ENCODE results near the gene FUT9. TPM values are rescaled to one million over a fixed set of nuclear protein-coding genes. Genes with fewer than 3 reads are reported as not detected.

Gene FUT9
- polyA plus RNA-seq, 1 donor (not counting 4 experiments of a cell fraction or from before 2014, with no cell fraction given) = not detected

DNA sequence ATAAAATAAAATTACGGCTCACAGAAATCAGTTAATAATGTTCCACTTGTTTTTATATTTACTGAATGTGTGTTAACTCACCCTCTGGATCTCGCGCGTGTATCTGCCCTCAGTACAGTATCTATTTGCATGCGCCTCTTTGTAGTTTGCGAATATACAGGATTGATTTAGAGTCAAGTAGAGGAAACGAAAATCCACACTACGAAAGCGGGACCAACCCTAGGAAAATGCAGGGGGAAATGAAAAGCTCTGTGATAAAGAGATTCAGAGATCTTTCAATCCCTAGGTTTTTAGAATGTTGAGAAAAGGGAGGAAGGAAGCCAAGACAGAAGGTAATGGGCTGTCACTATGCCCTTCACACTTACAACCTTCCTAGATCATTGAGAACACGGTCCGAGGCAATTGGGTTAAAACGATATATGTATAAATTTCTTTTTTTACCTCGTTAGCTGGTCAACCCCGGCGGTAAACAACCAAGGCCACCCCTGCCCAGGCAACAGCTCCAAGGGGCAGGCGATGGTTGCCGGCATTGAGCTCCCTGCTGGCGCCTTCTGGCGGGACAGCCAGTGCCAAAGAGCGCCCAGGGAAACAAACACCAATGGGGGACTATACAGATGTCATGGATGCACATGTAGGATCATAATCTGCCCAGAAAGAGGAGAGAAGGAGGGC, 792 bp upstream of the FUT9 start:
- no peaks in the 10 kb centered on the region for H3K79me2 ChIP-seq (ENCODE audit: control insufficient read depth, insufficient read depth, low read length)
- dilution Hi-C loops (cut with MboI; ENCODE audit: extremely low pct_ligation_motif_present, low sequenced_read_pairs) = no loop called here
- H4K20me1 ChIP-seq (ENCODE audit: control insufficient read depth, extremely low read depth, insufficient read depth, low read length) = no peaks in the 10 kb centered on the region
- H3K36me3 ChIP-seq (ENCODE audit: control insufficient read depth in 2 of 2, extremely low read depth in 1 of 2, insufficient read depth in 2 of 2, low read length in 2 of 2) = no peaks in the 10 kb centered on the region
- DNase-seq (ENCODE audit: low read depth, low spot score) = no peak
- FAIRE-seq = no peak
- H3K4me1 ChIP-seq (ENCODE audit: control insufficient read depth, extremely low read depth, insufficient read depth, low read length) = no peaks in the 10 kb centered on the region
- no peak overlapping the region for H3K9ac ChIP-seq (ENCODE audit: control insufficient read depth, extremely low read depth, insufficient read depth, low read length)
- H3K9me3 ChIP-seq (ENCODE audit: control insufficient read depth, low read depth, low read length) = no peaks in the 10 kb centered on the region
- no peak overlapping the region for H3K4me2 ChIP-seq (ENCODE audit: control insufficient read depth, extremely low read depth, insufficient read depth, low read depth, low read length)
- TF ChIP-seq, protein P1, sequence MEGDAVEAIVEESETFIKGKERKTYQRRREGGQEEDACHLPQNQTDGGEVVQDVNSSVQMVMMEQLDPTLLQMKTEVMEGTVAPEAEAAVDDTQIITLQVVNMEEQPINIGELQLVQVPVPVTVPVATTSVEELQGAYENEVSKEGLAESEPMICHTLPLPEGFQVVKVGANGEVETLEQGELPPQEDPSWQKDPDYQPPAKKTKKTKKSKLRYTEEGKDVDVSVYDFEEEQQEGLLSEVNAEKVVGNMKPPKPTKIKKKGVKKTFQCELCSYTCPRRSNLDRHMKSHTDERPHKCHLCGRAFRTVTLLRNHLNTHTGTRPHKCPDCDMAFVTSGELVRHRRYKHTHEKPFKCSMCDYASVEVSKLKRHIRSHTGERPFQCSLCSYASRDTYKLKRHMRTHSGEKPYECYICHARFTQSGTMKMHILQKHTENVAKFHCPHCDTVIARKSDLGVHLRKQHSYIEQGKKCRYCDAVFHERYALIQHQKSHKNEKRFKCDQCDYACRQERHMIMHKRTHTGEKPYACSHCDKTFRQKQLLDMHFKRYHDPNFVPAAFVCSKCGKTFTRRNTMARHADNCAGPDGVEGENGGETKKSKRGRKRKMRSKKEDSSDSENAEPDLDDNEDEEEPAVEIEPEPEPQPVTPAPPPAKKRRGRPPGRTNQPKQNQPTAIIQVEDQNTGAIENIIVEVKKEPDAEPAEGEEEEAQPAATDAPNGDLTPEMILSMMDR (optimal IDR thresholded peaks at IDR 0.05 in 1 of 3, IDR thresholded peaks at IDR 0.05 in 1 of 3, conservative IDR thresholded peaks at IDR 0.05 in 1 of 3; ENCODE audit: extremely low read depth in 1 of 3, insufficient read depth in 2 of 3, low read length in 3 of 3) = no peak
- TF ChIP-seq EZH2 (IDR thresholded peaks at IDR 0.05; ENCODE audit: low read length) = no peak
- H3K4me3 ChIP-seq (ENCODE audit: control insufficient read depth in 2 of 3, extremely low read depth in 1 of 3, insufficient read depth in 2 of 3, low read depth in 1 of 3, low read length in 3 of 3) = no peak overlapping the region
- peaks cover 23% of the 10 kb centered on the region for H3K27me3 ChIP-seq (ENCODE audit: control insufficient read depth, extremely low read depth, insufficient read depth, low read length)
- H2AFZ ChIP-seq (ENCODE audit: control insufficient read depth, low read length) = no peak overlapping the region
- H3K27ac ChIP-seq (ENCODE audit: control insufficient read depth, insufficient read depth, low read length) = no peak overlapping the region
- no peaks in the 10 kb centered on the region for H3K9me1 ChIP-seq (ENCODE audit: control insufficient read depth, extremely low read depth, insufficient read depth, low read length)

DNA sequence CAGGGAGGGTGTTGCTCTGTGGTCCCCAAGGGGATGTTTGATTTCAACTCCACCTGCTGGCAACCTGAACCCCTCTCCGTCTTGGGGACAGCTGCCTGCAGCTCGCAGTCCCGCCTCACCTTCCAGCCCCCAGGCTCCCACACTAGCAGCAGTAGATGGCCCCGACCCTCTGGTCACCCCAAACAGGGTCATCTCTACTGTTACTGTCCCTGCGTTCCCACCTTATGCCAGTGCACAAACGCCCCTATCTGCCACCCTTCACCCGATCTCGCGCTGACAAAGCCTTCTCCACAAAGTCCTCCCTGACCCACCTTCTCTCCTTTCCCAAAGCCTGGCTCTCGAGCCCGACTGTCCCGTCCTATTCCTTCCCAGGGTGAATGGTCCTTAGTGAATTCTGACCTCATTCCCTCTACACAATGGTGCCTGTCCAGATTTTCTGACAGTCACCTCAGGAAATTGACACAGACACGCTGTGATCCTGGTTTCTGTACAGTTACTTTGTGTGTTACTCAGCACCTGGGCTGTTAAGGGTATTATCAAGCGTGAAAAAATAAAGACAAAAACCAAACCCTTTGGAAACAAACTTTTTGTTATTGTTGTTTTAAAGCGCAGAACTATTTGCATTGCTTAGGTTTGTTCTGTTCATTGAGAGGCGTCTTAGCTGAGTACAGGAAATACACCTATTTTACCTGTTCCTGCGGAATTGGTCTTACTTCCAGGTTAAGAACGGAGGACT, 728 bp downstream of the FUT9 start:
- no peak for FAIRE-seq
- no peaks in the 10 kb centered on the region for H3K36me3 ChIP-seq (ENCODE audit: control insufficient read depth in 2 of 2, extremely low read depth in 1 of 2, insufficient read depth in 2 of 2, low read length in 2 of 2)
- no peak overlapping the region for H3K27ac ChIP-seq (ENCODE audit: control insufficient read depth, insufficient read depth, low read length)
- no peak overlapping the region for H2AFZ ChIP-seq (ENCODE audit: control insufficient read depth, low read length)
- H3K4me1 ChIP-seq (ENCODE audit: control insufficient read depth, extremely low read depth, insufficient read depth, low read length) = no peaks in the 10 kb centered on the region
- no peak overlapping the region for H3K9ac ChIP-seq (ENCODE audit: control insufficient read depth, extremely low read depth, insufficient read depth, low read length)
- H3K4me2 ChIP-seq (ENCODE audit: control insufficient read depth, extremely low read depth, insufficient read depth, low read depth, low read length) = no peak overlapping the region
- dilution Hi-C loops (cut with MboI; ENCODE audit: extremely low pct_ligation_motif_present, low sequenced_read_pairs) = no loop called here
- H3K9me1 ChIP-seq (ENCODE audit: control insufficient read depth, extremely low read depth, insufficient read depth, low read length) = no peaks in the 10 kb centered on the region
- no peak overlapping the region for H3K4me3 ChIP-seq (ENCODE audit: control insufficient read depth in 2 of 3, extremely low read depth in 1 of 3, insufficient read depth in 2 of 3, low read depth in 1 of 3, low read length in 3 of 3)
- DNase-seq (ENCODE audit: low read depth, low spot score) = no peak
- H3K9me3 ChIP-seq (ENCODE audit: control insufficient read depth, low read depth, low read length) = no peaks in the 10 kb centered on the region
- H3K79me2 ChIP-seq (ENCODE audit: control insufficient read depth, insufficient read depth, low read length) = no peaks in the 10 kb centered on the region
- peaks cover 23% of the 10 kb centered on the region for H3K27me3 ChIP-seq (ENCODE audit: control insufficient read depth, extremely low read depth, insufficient read depth, low read length)
- peak; percentile 18 for TF ChIP-seq EZH2 (IDR thresholded peaks at IDR 0.05; ENCODE audit: low read length)
- TF ChIP-seq, protein P1 (optimal IDR thresholded peaks at IDR 0.05 in 1 of 3, IDR thresholded peaks at IDR 0.05 in 1 of 3, conservative IDR thresholded peaks at IDR 0.05 in 1 of 3; ENCODE audit: extremely low read depth in 1 of 3, insufficient read depth in 2 of 3, low read length in 3 of 3) = no peak
- no peaks in the 10 kb centered on the region for H4K20me1 ChIP-seq (ENCODE audit: control insufficient read depth, extremely low read depth, insufficient read depth, low read length)

Measured in keratinocyte (primary cell).